Spleen (tissue), 11 donors: Measurements from ENCODE around the gene AKAP7. TPM values are rescaled to one million over a fixed set of nuclear protein-coding genes. Genes with fewer than 3 reads are reported as not detected.

Experiments
- DNase-seq: peaks from one replicate; pipeline ENCODE4 v3.0.0-alpha.2; 2020
- H3K27ac ChIP-seq, 8 donors: fragments of 200-600 bp; sonication (generic) in 7 of 8; 1 replicate in 4 of 8; 2 replicates in 4 of 8; pipeline versions ENCODE4 v1.5.0 to v1.8.0; 2016 to 2021; ENCODE audit warnings: inconsistent platforms in 4 of 8, mild to moderate bottlenecking in 4 of 8, moderate library complexity in 1 of 8
- H3K27me3 ChIP-seq, 7 donors: fragments of 200-600 bp; sonication (generic) in 6 of 7; replicated peaks in 1 of 7; 1 replicate in 4 of 7; 2 replicates in 3 of 7; pipeline versions ENCODE4 v1.5.0 to v1.8.0; 2016 to 2021; ENCODE audit warnings: inconsistent platforms in 3 of 7, mild to moderate bottlenecking in 1 of 7
- H3K36me3 ChIP-seq, 6 donors: fragments of 200-600 bp; sonication (generic) in 5 of 6; 1 replicate in 4 of 6; 2 replicates in 2 of 6; pipeline versions ENCODE4 v1.5.0 to v1.8.0; 2016 to 2021; ENCODE audit warnings: inconsistent platforms in 2 of 6
- H3K4me1 ChIP-seq, 6 donors: fragments of 200-600 bp; sonication (generic) in 5 of 6; 1 replicate in 3 of 6; 2 replicates in 3 of 6; pipeline versions ENCODE4 v1.5.0 to v1.8.0; 2016 to 2021; ENCODE audit warnings: inconsistent platforms in 3 of 6
- H3K4me3 ChIP-seq, 8 donors: fragments of 200-600 bp; sonication (generic) in 7 of 8; 1 replicate in 4 of 8; 2 replicates in 4 of 8; pipeline versions ENCODE4 v1.5.0 to v1.8.0; 2016 to 2021; ENCODE audit warnings: inconsistent platforms in 4 of 8, mild to moderate bottlenecking in 4 of 8, moderate library complexity in 2 of 8
- H3K9me3 ChIP-seq, 8 donors: fragments of 200-600 bp; sonication (generic) in 7 of 8; 1 replicate in 4 of 8; 2 replicates in 4 of 8; pipeline versions ENCODE4 v1.5.0 to v1.8.0; 2016 to 2021; ENCODE audit warnings: inconsistent platforms in 4 of 8
- POLR2A ChIP-seq, 3 donors: fragments of 450-650 bp; IDR thresholded peaks; one replicate each; pipeline ENCODE4 v1.5.1; 2017; ENCODE audit warnings: antibody characterized with exemption in 3 of 3, mild to moderate bottlenecking in 1 of 3
- POLR2AphosphoS5 ChIP-seq, 3 donors: sonication (generic); formaldehyde crosslinking; IDR thresholded peaks; one replicate each; pipeline ENCODE4 v1.5.1; 2017; ENCODE audit warnings: antibody characterized with exemption in 3 of 3
- WGBS, 5 donors: extraction: QIAGEN DNeasy Blood & Tissue Kit in 3 of 5; methylation state at CpG; one replicate each; pipeline versions ENCODE4 v1.1.5 to v1.1.7; 2013 to 2018; 5-methylcytosine and 5-hydroxymethylcytosine counted together
- intact Hi-C: fragments of 100-400 bp; cut with DNase I; formaldehyde crosslinking; loops from one replicate; pipeline ENCODE4 v1.15.0; 2023; ENCODE audit warnings: low total_unique reads
- polyA plus RNA-seq, 3 donors: library from polyadenylated mRNA; stranded (reverse); fragments of 200-250 nt; gene quantifications; one replicate each; pipeline ENCODE4 v1.2.1, GENCODE V29; 2013
- total RNA-seq, 7 donors: library from RNA; depleted of rRNA in 3 of 7; stranded (reverse); fragments of >200 nt in 3 of 7; fragmentation: NEBNext Ultra II Directional in 4 of 7; extraction: Animal tissue kit (Norgen Biotek cat#: 25700) in 4 of 7; gene quantifications; one replicate each; pipeline versions ENCODE4 v1.1.0 to v1.2.1, GENCODE V29; 2016 to 2021
- TF ChIP-seq, protein P1 (sequence below), 11 experiments: fragments of 200-600 bp in 7 of 11; fragments of 450-650 bp in 4 of 11; sonication (generic) in 4 of 11; IDR thresholded peaks in 8 of 11; conservative IDR thresholded peaks in 3 of 11; 1 replicate in 7 of 11; 2 replicates in 4 of 11; pipeline versions ENCODE4 v1.4.0 to v1.8.0; 2016 to 2021; ENCODE audit warnings: antibody characterized with exemption in 11 of 11, inconsistent platforms in 4 of 11, mild to moderate bottlenecking in 1 of 11
- donor health status: healthy with polysubstance abuse.
- donor health status: DM: no; HTN: no; CAD: no; lungs with moderate emphysema.
- donor health status: DM: no; HTN: no; CAD: no.
- donor health status: Bipolar disorder and iron deficiency.
- donor health status: healthy.
- donor health status: DM: no; HTN: no; CAD: no.
- donor health status: DM: yes; HTN: yes; CAD: no.

AKAP7 gene
- total and polyA plus RNA-seq, 10 donors, result 6.6 to 23.8 (median 12.0) TPM

DNA sequence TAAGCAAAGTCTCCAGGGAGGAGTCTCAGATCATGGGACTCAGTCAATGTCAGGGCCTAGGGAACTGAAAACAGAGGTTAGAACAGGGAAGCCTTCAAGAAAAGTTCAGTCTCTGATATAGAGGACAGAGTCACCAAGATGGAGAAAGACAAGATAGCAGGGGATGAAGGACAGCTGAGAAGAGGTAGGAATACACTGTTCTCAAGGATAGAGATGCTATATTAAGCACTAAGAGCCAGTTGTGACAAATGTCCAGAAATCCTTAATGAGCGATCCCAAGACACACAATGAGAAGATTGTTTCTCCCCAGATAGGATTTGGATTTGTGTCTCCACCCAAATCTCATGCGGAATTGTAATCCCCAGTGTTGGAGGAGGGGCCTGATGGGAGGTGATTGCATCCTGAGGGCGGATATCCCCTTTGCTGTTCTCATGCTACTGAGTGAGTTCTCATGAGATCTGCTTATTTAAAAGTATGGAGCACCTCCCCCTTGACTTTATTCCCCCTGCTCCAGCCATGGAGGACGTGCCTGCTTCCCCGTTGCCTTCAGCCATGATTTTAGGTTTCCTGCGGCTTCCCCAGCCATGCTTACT is 168.2 kb downstream of the AKAP7 start:
- WGBS, 5 donors, result 84 to 95% (median 89%) methylated on average over 6 of the region's 6 CpGs
- H3K9me3 ChIP-seq, result no peaks in the 10 kb centered on the region
- H3K27me3 ChIP-seq, result no peaks in the 10 kb centered on the region
- H3K4me3 ChIP-seq, result no peak overlapping the region
- H3K27ac ChIP-seq, result no peak overlapping the region
- TF ChIP-seq POLR2A (IDR thresholded peaks at IDR 0.05) (no peak), POLR2AphosphoS5 (IDR thresholded peaks at IDR 0.05) (no peak)
- TF ChIP-seq, protein P1, sequence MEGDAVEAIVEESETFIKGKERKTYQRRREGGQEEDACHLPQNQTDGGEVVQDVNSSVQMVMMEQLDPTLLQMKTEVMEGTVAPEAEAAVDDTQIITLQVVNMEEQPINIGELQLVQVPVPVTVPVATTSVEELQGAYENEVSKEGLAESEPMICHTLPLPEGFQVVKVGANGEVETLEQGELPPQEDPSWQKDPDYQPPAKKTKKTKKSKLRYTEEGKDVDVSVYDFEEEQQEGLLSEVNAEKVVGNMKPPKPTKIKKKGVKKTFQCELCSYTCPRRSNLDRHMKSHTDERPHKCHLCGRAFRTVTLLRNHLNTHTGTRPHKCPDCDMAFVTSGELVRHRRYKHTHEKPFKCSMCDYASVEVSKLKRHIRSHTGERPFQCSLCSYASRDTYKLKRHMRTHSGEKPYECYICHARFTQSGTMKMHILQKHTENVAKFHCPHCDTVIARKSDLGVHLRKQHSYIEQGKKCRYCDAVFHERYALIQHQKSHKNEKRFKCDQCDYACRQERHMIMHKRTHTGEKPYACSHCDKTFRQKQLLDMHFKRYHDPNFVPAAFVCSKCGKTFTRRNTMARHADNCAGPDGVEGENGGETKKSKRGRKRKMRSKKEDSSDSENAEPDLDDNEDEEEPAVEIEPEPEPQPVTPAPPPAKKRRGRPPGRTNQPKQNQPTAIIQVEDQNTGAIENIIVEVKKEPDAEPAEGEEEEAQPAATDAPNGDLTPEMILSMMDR (IDR thresholded peaks at IDR 0.05 in 8 of 11, conservative IDR thresholded peaks at IDR 0.05 in 3 of 11), result no peak
- H3K4me1 ChIP-seq, result no peaks in the 10 kb centered on the region
- H3K36me3 ChIP-seq, result no peaks in the 10 kb centered on the region
- no peak for DNase-seq
- intact Hi-C loops, result no loop called here

DNA sequence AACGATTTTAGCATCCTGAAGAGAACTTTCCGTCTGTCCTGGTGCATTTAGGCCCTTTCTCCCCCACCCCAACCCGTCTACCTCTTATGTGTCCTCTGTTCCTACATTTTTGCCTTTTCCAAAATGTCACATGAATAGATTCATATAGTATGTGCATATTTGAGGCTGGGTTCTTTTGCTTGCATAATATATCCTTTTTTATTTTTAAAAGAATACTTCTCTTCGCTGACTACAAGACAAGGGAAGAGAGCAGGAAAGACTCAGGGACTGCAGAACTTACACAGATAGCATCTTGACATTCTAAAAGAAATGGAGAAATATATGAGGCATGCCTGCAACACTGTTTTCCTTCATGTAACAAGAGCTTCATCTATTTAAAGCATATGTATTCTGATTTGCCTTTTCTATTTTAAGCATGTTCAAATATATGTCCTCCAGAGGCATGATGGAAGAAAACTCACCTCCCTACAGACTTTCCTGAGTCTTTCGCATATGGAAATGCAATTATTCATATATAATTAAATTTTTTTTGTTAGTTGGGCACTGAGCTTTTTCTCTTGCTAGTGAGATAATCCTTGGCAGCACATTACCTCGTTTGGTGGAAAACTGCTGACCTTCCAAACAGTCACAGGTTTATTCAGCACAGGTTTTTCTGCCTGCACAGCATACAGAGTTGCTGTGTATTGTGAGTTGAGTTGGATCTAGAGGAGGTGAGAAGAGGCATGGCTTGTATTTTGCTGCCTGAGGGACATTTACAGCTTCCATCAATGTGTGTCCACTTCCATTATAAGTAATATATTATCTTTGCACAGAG is 170.0 kb downstream of the AKAP7 start:
- peaks cover 0 to 14% (median 10%) of the 10 kb centered on the region in 8 donors for H3K9me3 ChIP-seq
- no peak for DNase-seq
- H3K4me3 ChIP-seq, result no peak overlapping the region
- no peak overlapping the region for H3K27ac ChIP-seq
- TF ChIP-seq POLR2AphosphoS5 (IDR thresholded peaks at IDR 0.05), result no peak
- TF ChIP-seq, protein P1 (IDR thresholded peaks at IDR 0.05 in 8 of 11, conservative IDR thresholded peaks at IDR 0.05 in 3 of 11), result no peak
- no peak for TF ChIP-seq POLR2A (IDR thresholded peaks at IDR 0.05)
- WGBS, 5 donors, result 79 to 88% (median 85%) methylated on average over 6 of the region's 6 CpGs
- H3K27me3 ChIP-seq, result no peaks in the 10 kb centered on the region
- no peaks in the 10 kb centered on the region for H3K4me1 ChIP-seq
- H3K36me3 ChIP-seq, result no peaks in the 10 kb centered on the region
- intact Hi-C loops, result no loop called here

DNA sequence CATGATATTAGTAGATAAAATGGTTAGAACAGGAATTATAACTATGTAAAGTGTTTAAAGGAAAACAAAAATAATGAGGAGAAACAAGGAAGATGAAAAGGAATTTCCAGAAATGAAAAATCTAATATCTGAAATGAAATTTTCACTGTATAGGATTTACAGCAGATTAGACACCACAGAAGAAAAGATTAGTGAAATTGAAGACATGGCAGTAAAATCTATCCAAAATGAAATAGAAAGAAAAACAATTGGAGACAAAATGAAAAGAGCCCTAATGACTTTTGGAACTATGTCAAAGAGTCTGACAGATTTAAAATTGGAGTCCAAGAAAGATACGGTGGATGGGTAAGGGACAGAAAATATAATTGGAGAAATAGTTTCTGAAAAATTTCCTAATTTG is 174.2 kb downstream of the AKAP7 start:
- Histone ChIP-seq H3K4me1 (no peaks in the 10 kb centered on the region), H3K27ac (no peak overlapping the region), H3K4me3 (no peak overlapping the region), H3K27me3 (no peaks in the 10 kb centered on the region), H3K9me3 (peaks cover 0 to 23% (median 18%) of the 10 kb centered on the region in 8 donors), H3K36me3 (no peaks in the 10 kb centered on the region)
- TF ChIP-seq POLR2A (IDR thresholded peaks at IDR 0.05), result no peak
- TF ChIP-seq, protein P1 (IDR thresholded peaks at IDR 0.05 in 8 of 11, conservative IDR thresholded peaks at IDR 0.05 in 3 of 11), result no peak
- TF ChIP-seq POLR2AphosphoS5 (IDR thresholded peaks at IDR 0.05), result no peak
- no peak for DNase-seq
- WGBS, 5 donors, result 93 to 100% (median 94%) methylated on average over 1 of the region's 1 CpG
- intact Hi-C loops, result no loop called here

DNA sequence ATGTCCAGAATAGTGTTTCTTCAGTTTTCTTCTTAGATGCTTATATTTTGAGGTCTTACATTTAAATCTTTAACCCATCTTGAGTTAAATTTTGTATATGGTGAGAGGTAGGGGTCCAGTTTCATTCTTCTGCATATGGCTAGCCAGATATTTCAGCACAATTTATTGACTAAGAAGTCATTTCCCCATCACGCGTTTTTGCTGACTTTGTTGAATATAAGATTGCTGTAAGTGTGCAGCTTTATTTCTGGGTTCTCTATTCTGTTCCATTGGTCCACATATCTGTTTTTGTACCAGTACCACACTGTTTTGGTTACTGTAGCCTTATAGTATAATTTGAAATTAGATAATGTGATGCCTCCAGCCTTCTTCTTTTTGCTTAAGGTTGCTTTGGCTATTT is 179.6 kb downstream of the AKAP7 start:
- WGBS, 5 donors, result 87 to 93% (median 91%) methylated on average over 2 of the region's 2 CpGs
- Histone ChIP-seq H3K4me3 (no peak overlapping the region), H3K9me3 (peaks cover 0 to 27% (median 18%) of the 10 kb centered on the region in 8 donors), H3K27ac (no peak overlapping the region), H3K36me3 (no peaks in the 10 kb centered on the region), H3K27me3 (no peaks in the 10 kb centered on the region), H3K4me1 (no peaks in the 10 kb centered on the region)
- intact Hi-C loops, result no loop called here
- TF ChIP-seq, protein P1 (IDR thresholded peaks at IDR 0.05 in 8 of 11, conservative IDR thresholded peaks at IDR 0.05 in 3 of 11), result no peak
- TF ChIP-seq POLR2A (IDR thresholded peaks at IDR 0.05) (no peak), POLR2AphosphoS5 (IDR thresholded peaks at IDR 0.05) (no peak)
- no peak for DNase-seq
